Measurements from ENCODE around the gene SPTBN4.

DNA sequence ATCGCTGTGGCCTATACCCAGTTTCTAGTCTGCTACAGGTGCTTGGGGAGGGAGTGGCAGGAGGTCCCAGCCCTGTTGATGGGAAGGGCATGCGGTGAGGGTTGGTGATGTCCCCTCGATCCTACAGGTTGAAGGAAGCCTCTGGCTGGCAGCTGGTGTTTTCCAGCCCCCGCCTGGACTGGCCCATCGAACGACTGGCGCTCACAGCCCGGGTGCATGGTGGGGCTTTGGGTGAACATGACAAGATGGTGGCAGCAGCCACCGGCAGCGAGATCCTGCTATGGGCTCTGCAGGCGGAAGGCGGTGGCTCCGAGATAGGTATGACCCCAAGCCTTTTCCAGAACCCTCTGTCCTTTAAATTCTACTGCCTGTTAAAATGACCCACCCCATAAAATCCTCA, 113.8 kb downstream of the SPTBN4 start:
- TF ChIP-seq POLR2A (IDR thresholded peaks at IDR 0.05; ENCODE audit: low read depth, low read length) = no peak
- no peak for TF ChIP-seq TAF1 (IDR thresholded peaks at IDR 0.05; ENCODE audit: borderline replicate concordance, low read depth, low read length)
- TF ChIP-seq POLR2AphosphoS5 (IDR thresholded peaks at IDR 0.05; ENCODE audit: low read depth, low read length) = no peak
